ENCODE results near the gene XIRP2.

The XIRP2 gene

DNA sequence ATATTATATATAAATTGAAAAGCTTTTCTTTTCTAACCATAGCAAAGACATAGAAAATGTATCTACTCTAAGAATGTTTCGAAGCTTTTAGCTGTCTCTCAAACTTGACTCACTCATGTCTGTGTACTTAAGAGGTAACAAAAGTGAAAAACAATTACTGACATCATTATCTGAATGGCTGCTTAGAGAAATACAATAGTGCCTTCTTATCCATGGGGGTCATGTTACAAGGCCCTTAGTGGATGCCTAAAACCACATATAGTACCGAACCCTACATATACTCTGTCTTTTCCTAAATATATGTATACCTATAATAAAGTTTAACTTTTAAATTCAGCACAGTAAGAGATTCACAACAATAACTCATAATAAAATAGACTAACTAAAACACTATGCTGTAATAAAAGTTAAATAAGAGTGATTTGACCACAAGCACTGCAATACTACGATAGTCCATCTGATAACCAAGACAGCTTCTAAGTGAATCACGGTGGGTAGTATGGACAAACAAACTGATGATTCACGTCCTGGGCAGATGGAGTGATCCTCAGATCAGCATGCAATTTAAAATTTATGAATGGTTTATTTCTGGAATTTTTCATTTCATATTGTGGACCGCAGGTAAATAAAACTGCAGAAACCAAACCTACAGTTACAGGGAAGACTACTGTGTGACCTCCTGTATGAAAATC, 246.2 kb downstream of the XIRP2 start:
- DNase-seq (ENCODE audit: low read depth in 2 of 2) = no peak

- DNase-seq (ENCODE audit: low read depth in 2 of 2) = no peak
Observed at GRCh38 chr2:167135706-167136105, 247.4 kb downstream of the XIRP2 start.

DNA sequence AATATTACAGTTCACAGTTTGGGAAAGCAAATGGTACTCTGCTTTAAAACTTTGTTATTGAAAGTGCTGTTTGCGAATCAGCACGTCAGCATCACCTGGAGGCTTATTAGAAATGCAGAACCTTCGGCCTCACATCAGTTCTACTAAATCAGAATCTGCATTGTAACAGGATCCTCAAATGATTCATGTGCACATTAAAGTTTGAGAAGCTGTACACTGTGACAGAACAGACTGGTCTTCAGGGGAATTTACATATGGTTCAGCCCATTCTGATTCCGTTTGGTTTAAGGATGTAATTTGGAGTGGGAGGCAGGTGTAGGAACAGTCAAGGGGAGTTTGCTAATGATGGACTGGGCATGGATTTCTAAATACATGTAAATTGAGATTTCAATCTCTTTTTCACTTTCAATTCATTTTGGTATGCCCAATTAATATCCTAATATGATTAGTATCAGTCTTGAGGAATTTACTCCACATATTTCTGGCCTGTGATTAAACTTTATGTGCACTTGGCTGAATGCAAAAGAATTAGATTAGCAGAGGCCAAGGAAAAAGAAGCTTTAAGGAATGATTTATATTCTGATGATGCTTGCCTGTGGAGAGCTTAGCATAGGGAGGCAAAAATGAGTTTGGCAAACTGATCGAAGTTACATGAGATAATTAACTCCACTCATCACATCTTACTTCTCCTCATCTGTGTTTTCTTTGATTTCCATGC, 248.8 kb downstream of the XIRP2 start:
- no peak for DNase-seq (ENCODE audit: low read depth in 2 of 2)

- no peak for DNase-seq (ENCODE audit: low read depth in 2 of 2)
Observed at GRCh38 chr2:167140330-167140729, 252.1 kb downstream of the XIRP2 start.

DNA sequence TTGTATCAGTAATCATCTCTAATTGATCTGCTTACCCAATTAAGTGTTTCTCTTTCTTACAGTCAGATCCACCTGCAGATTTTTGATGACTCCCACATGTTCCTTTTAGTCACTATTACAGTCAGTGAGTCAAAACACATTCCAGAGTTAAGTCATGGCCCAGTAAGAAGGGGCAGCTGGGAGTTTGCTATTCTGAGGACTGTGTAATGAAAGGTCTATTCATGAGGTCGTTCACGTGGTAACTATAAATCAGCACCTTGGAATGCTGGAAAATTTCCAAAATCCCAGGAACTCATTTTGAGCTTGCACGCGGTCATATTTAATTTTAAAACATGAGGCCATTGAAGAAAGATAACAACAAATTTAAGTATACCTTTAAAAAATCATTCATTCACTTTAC, 252.5 kb downstream of the XIRP2 start:
- DNase-seq (ENCODE audit: low read depth in 2 of 2) = no peak

- no peak for DNase-seq (ENCODE audit: low read depth in 2 of 2)
Observed at GRCh38 chr2:167142554-167142953, 254.3 kb downstream of the XIRP2 start.

DNA sequence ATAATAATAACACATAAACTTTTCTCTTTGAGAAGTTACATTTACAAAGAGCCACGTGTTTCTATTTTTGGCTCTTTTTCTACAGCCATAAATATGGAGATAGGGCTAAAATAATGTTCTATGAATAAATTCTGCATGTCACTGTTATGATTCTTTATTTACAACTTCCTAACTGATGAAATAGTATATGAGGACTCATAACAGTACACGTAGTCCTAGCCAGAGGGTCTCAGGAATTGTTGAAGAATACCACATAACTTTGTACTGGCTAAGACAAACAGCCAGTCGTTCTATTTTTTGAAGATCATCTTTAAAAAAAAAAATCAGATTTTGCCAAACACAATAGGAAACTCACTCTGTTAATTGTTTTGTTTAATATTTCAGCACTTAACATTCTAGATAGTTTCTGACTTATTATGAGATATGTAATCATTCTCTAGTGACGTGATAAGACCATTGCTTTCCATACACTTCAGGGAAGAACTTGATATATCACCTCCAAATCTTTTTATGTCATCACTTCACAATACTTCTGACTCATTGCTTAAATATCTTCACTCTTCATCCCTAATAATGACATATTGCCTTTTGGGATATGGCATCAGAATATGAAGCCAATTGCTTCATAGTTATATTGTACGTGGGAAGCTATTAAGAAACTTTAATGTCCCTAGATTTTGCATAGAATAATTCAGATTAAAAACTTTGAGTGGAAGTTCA, 256.1 kb downstream of the XIRP2 start:
- DNase-seq (ENCODE audit: low read depth in 2 of 2) = no peak

- DNase-seq (ENCODE audit: low read depth in 2 of 2) = no peak
Observed at GRCh38 chr2:167147271-167147941, 259.1 kb downstream of the XIRP2 start.

DNA sequence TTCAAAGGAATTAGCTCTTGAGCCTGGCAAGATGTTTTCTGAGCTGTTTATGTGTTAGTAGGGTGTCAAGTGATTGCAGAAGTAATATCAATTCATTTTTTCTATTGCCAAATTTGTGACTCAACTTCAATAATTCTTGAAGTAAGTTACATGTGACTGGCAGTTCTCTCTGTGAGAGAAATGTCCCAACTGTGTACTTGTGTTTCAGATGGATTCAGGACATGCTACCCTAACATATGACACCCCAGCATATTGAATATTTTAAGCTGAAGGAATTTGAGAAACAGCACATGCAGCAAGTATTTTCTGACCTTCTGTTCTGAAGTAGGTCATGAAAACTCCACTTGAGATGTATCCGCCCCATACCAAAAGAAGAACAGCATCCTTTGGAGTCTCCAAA, 263.6 kb downstream of the XIRP2 start:
- no peak for DNase-seq (ENCODE audit: low read depth in 2 of 2)

DNA sequence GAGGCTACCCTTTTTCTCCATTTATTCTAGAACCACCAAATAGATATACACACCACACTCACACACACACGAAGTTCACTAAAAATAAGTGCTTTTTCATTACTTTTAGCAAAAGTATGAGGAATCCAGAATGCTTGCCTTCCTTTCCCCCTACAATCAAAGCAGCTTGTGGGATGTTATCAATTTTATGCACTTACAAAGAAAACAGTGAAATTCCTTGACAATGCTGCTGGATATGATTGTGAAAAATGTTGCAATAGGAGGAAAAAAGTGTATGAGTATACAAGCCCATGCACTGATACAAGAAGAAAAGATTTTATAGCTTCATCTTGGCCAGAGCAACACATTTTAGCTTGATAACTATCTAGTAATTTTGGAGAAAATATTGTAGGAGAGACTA, 269.2 kb downstream of the XIRP2 start:
- no peak for DNase-seq (ENCODE audit: low read depth in 2 of 2)

- no peak for DNase-seq (ENCODE audit: low read depth in 2 of 2)
Observed at GRCh38 chr2:167177196-167177595, 288.9 kb downstream of the XIRP2 start.

DNA sequence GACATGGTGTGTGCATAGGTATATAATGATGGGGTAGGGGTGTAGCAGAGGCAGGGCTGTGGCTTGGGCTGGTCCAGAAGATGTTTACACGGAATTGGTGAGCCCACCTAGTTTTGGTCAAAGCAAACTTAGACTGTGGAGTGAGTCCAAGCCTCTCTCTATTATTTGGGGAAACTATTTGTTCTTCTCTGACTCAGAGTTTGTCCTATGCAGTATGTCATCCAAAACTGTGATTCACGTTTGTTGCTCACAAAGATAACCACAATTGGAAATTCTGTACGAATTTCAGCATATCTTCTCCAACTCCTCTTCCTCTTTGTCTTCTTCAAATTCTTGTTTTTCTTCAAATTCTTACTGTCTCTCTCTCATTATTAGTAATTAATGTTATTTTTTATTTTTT, 292.9 kb downstream of the XIRP2 start:
- no peak for DNase-seq (ENCODE audit: low read depth in 2 of 2)

GRCh38 chr2:167181688-167182087, 293.4 kb downstream of the XIRP2 start:
- no peak for DNase-seq (ENCODE audit: low read depth in 2 of 2)

DNA sequence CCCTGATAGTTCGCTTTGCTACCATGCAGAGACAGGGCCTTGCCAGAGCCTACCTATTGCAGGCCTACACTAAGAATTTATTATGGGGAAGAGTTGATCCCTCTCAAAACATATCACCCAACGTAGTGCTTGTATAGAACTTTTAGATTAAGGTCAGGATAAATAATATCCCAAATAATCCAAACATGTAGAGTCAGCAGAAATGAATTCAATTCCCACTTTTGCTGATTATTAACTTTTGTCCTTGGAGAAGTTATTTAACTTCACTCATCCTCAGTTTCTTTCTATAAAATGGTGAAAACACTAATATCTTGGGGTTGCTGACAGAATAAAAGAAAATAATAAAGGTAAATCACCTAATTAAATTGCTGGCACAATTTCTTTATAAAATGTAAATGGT, 294.1 kb downstream of the XIRP2 start:
- no peak for DNase-seq (ENCODE audit: low read depth in 2 of 2)

- no peak for DNase-seq (ENCODE audit: low read depth in 2 of 2)
Observed at GRCh38 chr2:167183931-167184330, 295.7 kb downstream of the XIRP2 start.

- DNase-seq (ENCODE audit: low read depth in 2 of 2) = no peak
Observed at GRCh38 chr2:167186465-167186864, 298.2 kb downstream of the XIRP2 start.

DNA sequence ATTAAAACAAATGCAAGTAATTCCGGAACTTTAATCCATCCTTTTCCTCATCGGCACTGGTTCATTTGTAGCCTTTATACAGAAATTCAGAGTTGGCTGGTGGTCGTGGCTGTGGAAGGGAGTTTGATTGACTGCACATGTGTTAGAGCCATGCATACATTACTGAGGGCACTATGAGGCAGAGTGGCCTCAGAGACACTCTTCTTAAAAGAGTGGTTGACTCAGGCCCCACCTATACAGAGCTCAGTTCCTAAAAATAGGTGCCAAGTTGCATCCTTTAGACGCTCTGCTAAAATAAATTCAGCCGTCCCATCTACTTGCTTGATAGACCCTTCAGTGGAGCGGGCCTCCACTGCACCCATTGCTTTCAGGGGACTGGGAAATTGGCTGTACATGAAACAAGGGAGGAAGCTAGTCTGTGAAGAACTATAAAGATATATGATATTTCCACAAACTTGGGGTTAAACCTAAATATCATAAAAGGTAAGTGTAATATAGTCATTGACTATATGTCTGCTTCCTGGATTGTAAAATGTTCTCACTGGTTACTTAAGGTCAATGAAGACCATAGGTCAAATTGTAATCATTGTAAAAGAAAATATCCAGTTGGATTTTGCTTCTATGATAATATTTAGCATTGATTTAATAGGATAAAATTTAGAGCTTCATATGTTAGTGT, 298.9 kb downstream of the XIRP2 start:
- DNase-seq (ENCODE audit: low read depth in 2 of 2) = no peak

GRCh38 chr2:167187978-167188967, 300.0 kb downstream of the XIRP2 start:
- DNase-seq (ENCODE audit: low read depth in 2 of 2) = no peak

DNA sequence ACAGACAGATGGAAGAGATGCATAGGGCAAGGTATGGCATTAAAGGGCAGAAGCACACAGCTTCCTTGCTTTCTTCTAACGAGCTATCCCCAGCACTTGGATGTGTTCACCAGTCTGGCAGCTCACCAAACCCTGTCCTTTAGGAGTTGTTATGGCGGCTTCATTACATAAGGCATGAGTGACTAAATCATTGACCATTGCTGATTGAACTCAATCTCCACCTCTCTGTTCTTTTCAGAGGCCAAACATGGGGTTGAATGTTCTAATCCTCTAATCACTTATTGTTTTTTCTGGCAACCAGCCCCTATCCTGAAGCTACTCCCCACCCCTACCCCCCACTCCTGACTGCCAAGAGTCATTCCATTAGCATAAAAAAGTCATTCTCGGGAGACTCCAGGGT, 301.8 kb downstream of the XIRP2 start:
- DNase-seq (ENCODE audit: low read depth in 2 of 2) = no peak

GRCh38 chr2:167191588-167191987, 303.3 kb downstream of the XIRP2 start:
- DNase-seq (ENCODE audit: low read depth in 2 of 2) = no peak

- no peak for DNase-seq (ENCODE audit: low read depth in 2 of 2)
Observed at GRCh38 chr2:167192833-167193232, 304.6 kb downstream of the XIRP2 start.

All from stimulated activated CD8-positive, alpha-beta memory T cell treated with anti-CD3 and anti-CD28 coated beads, Interleukin-2, amount 100 ng/mL, for 48 hours (primary cell).